Adrenal gland (tissue), 12 donors: ENCODE results near the gene AIFM3. TPM values are rescaled to one million over a fixed set of nuclear protein-coding genes. Genes with fewer than 3 reads are reported as not detected.

Experiments
- DNase-seq, 7 donors: peaks; one replicate each; pipeline ENCODE4 v3.0.0-alpha.2; 2019 to 2020
- H3K27ac ChIP-seq, 5 donors: fragments of 200-600 bp; sonication (generic) in 4 of 5; 1 replicate in 3 of 5; 2 replicates in 2 of 5; pipeline versions ENCODE4 v1.5.1 to v1.8.0; 2016 to 2020; ENCODE audit warnings: mild to moderate bottlenecking in 1 of 5
- H3K27me3 ChIP-seq: fragments of 200-600 bp; 2 replicates; pipeline ENCODE4 v1.8.0; 2021
- H3K36me3 ChIP-seq, 2 donors: fragments of 200-600 bp; replicated peaks in 1 of 2; 1 replicate in 1 of 2; 2 replicates in 1 of 2; pipeline versions ENCODE4 v1.5.1 to v1.8.0; 2018 to 2022
- H3K4me1 ChIP-seq, 2 donors: fragments of 200-600 bp; replicated peaks in 1 of 2; 1 replicate in 1 of 2; 2 replicates in 1 of 2; pipeline versions ENCODE4 v1.5.1 to v1.8.0; 2018 to 2021
- H3K4me3 ChIP-seq, 4 donors: fragments of 200-600 bp; sonication (generic) in 3 of 4; one replicate each; pipeline ENCODE4 v1.5.1; 2016 to 2018
- H3K9me3 ChIP-seq, 3 donors: fragments of 200-600 bp; sonication (generic) in 1 of 3; replicated peaks in 1 of 3; 1 replicate in 2 of 3; 2 replicates in 1 of 3; pipeline versions ENCODE4 v1.5.1 to v1.8.0; 2016 to 2021
- CTCF ChIP-seq, 6 experiments: fragments of 450-650 bp in 4 of 6; fragments of 200-600 bp in 2 of 6; sonication (generic) in 1 of 6; IDR thresholded peaks; 1 replicate in 5 of 6; 2 replicates in 1 of 6; pipeline versions ENCODE4 v1.5.1 to v1.8.0; 2016 to 2021; ENCODE audit warnings: antibody characterized with exemption in 6 of 6, mild to moderate bottlenecking in 2 of 6, moderate library complexity in 1 of 6
- POLR2A ChIP-seq, 2 donors: fragments of 450-650 bp; IDR thresholded peaks; one replicate each; pipeline ENCODE4 v1.6.1; 2017; ENCODE audit warnings: antibody characterized with exemption in 2 of 2, mild to moderate bottlenecking in 2 of 2, moderate library complexity in 1 of 2
- WGBS, 4 donors: extraction: QIAGEN DNeasy Blood & Tissue Kit in 2 of 4; methylation state at CpG; one replicate each; pipeline versions ENCODE4 v1.1.5 to v1.1.7; 2013 to 2017; 5-methylcytosine and 5-hydroxymethylcytosine counted together
- intact Hi-C, 2 donors: fragments of 100-400 bp; cut with DNase I; formaldehyde crosslinking; loops; one replicate each; pipeline versions ENCODE4 v1.14.1 to v1.15.0; 2022 to 2023
- polyA plus RNA-seq, 3 donors: library from polyadenylated mRNA; stranded (reverse); fragments of 200-250 nt in 2 of 3; fragments of 350-450 nt in 1 of 3; fragmentation: Illumina TruSeq in 1 of 3; extraction: RNeasy Lipid Tissue Mini Kit (QIAGEN cat#74804) in 1 of 3; gene quantifications; one replicate each; pipeline ENCODE4 v1.2.3, GENCODE V29; 2013 to 2014
- total RNA-seq, 9 donors: library from RNA; depleted of rRNA in 4 of 9; stranded (reverse); fragments of >200 nt in 4 of 9; fragments of 120-200 nt in 1 of 9; fragmentation: NEBNext Ultra II Directional in 1 of 9; extraction: Animal tissue kit (Norgen Biotek cat#: 25700) in 1 of 9; gene quantifications; one replicate each; pipeline versions ENCODE4 v1.1.0 to v1.2.4, GENCODE V29; 2013 to 2023
- donor health status: healthy with polysubstance abuse.
- donor health status: Bipolar disorder and iron deficiency.
- donor health status: DM: yes; HTN: yes; CAD: no.
- donor health status: DM: no; HTN: no; CAD: no.
- donor health status: DM: no; HTN: no; CAD: no.
- donor health status: DM: yes; HTN: yes; CAD: no.

AIFM3 gene
- total and polyA plus RNA-seq, 12 donors: 0.37 to 9.1 (median 2.2) TPM

- WGBS, 4 donors: 95 to 100% (median 97%) methylated on average over 1 to 29 of the region's 29 CpGs
- no peak for DNase-seq
- TF ChIP-seq POLR2A (IDR thresholded peaks at IDR 0.05) (no peak), CTCF (IDR thresholded peaks at IDR 0.05) (no peak)
- no peaks in the 10 kb centered on the region for H3K4me1 ChIP-seq
- H3K27ac ChIP-seq: no peak overlapping the region
- peaks cover 0 to 52% of the 10 kb centered on the region in 2 donors for H3K36me3 ChIP-seq
- intact Hi-C loops: no loop called here
- H3K9me3 ChIP-seq: no peaks in the 10 kb centered on the region
- H3K27me3 ChIP-seq: no peaks in the 10 kb centered on the region
- no peak overlapping the region for H3K4me3 ChIP-seq
Observed at GRCh38 chr22:20993304-20994127, 26.5 kb downstream of the AIFM3 start.

DNA sequence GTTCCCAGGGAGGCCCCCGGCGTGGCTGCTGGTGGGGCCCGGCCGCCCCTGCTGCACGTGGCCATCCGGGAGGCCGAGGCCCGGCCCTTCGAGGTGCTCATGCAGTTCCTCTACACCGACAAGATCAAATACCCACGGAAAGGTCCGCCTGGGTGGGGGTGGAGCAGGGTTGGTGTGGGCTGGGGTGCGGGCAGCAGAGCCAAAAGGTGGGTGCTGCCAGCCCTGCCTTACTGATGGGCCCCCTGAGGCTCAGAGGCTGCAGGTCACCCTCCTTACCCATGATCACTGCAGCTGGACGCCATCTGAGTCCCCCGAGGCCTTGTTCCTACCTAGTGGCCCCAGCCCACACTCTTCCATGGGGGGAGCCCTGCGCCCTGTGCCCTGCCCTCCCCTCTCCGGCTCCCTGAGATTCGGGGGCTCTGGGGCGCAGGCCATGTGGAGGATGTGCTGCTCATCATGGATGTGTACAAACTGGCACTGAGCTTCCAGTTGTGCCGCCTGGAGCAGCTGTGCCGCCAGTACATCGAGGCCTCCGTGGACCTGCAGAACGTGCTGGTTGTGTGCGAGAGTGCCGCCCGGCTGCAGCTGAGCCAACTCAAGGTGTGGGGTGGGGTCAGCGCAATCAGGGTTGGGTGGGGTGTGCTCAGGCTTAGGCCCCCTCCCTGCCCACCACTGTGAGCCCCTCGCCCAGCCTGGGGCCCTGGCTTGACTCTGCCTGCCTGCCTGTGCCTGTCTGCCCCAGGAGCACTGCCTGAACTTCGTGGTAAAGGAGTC, 27.3 kb downstream of the AIFM3 start:
- TF ChIP-seq CTCF (IDR thresholded peaks at IDR 0.05) (no peak), POLR2A (IDR thresholded peaks at IDR 0.05) (no peak)
- Histone ChIP-seq H3K36me3 (peaks cover 0 to 60% of the 10 kb centered on the region in 2 donors), H3K9me3 (no peaks in the 10 kb centered on the region), H3K27ac (no peak overlapping the region), H3K27me3 (no peaks in the 10 kb centered on the region), H3K4me1 (no peaks in the 10 kb centered on the region), H3K4me3 (no peak overlapping the region)
- 91 to 94% (median 92%) methylated on average over 10 to 30 of the region's 30 CpGs for WGBS, 4 donors
- DNase-seq: no peak
- intact Hi-C loops: no loop called here

DNA sequence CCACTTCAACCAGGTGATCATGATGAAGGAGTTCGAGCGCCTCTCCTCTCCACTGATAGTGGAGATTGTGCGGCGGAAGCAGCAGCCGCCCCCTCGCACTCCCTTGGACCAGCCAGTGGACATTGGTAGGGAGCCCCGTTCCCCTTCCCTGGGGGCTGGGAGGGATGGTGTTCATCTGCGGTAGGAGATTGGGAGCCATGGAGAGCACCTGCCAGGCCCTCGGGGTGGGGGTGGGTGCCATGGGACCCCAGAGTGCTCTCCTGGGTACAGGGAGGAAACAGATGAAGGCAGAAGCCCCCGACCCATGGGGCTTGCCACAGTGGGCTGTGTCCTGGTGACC, 27.8 kb downstream of the AIFM3 start:
- H3K36me3 ChIP-seq: peaks cover 0 to 65% of the 10 kb centered on the region in 2 donors

More for the DNA sequence above, 27.8 kb downstream of the AIFM3 start:
- TF ChIP-seq CTCF (IDR thresholded peaks at IDR 0.05) (no peak), POLR2A (IDR thresholded peaks at IDR 0.05) (no peak)
- Histone ChIP-seq H3K4me3 (no peak overlapping the region), H3K9me3 (no peaks in the 10 kb centered on the region), H3K27me3 (no peaks in the 10 kb centered on the region), H3K4me1 (peaks cover 0 to 5% of the 10 kb centered on the region in 2 donors), H3K27ac (no peak overlapping the region)
- no peak for DNase-seq
- WGBS, 4 donors: 92 to 100% (median 94%) methylated on average over 1 to 10 of the region's 10 CpGs
- intact Hi-C loops: no loop called here
